ENCODE results near the gene GRAMD1C. TPM values are rescaled to one million over a fixed set of nuclear protein-coding genes. Genes with fewer than 3 reads are reported as not detected.

The GRAMD1C gene
- total and polyA plus RNA-seq, 9 of the 15 experiments (the other 6 are each of a cell fraction or from before 2014, with no cell fraction given), result not detected

DNA sequence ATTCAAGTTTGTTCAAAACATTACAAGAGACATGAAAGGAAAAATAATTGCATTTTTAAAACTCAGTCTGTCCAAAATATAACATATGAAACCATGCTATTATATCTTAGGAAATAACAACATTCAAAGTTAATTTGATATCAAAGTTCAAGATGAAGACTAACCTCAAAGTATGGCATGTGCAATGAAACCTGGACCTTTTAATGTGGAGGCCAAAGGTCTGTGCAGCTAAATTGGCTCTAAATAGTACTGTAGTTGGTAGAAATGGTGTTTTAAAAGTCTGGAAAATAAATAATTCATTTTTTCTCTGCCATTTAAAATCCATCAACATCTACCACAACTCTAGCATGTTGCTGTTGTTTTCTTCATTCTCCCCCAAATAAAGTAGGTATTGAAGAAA, 8.7 kb downstream of the GRAMD1C start:
- CTCF ChIA-PET (ENCODE audit: low intra/inter-chr PET ratio), result no interaction called here
- Histone ChIP-seq H3K27ac (ENCODE audit: extremely low read depth, low read depth, low read length) (no peak overlapping the region), H3K27me3 (ENCODE audit: control insufficient read depth in 2 of 2, insufficient read depth in 2 of 2, low read length in 2 of 2) (no peaks in the 10 kb centered on the region), H3K36me3 (ENCODE audit: control insufficient read depth, insufficient read depth, low read length) (no peaks in the 10 kb centered on the region), H3K9me1 (ENCODE audit: control insufficient read depth, insufficient read depth, low read length) (no peaks in the 10 kb centered on the region), H3K4me3 (no peak overlapping the region), H3K9ac (ENCODE audit: insufficient read depth in 1 of 2, low read depth in 2 of 2, low read length in 2 of 2) (no peak overlapping the region), H3K4me1 (replicated peaks in 1 of 2; ENCODE audit: control insufficient read depth in 2 of 2, insufficient read depth in 2 of 2, low read length in 2 of 2) (no peaks in the 10 kb centered on the region), H3K4me2 (ENCODE audit: insufficient read depth, low read length) (no peak overlapping the region), H3K79me2 (ENCODE audit: control insufficient read depth, insufficient read depth, low read length) (no peaks in the 10 kb centered on the region), H3K9me3 (replicated peaks; ENCODE audit: control insufficient read depth, insufficient read depth, low read depth, low read length) (no peaks in the 10 kb centered on the region), H4K20me1 (replicated peaks; ENCODE audit: control insufficient read depth, insufficient read depth, low read length) (no peaks in the 10 kb centered on the region), H2AFZ (ENCODE audit: low read depth, low read length) (no peak overlapping the region)
- POLR2A ChIA-PET, result interaction anchor here (1.7 kb wide), 1 partner anchor 9 kb away, joined by 3 read pairs; the partner anchor contains the start of gene GRAMD1C
- no peak for DNase-seq (ENCODE audit: extremely low read depth in 1 of 4, low spot score in 3 of 4)
- TF ChIP-seq FOXK1 (CRISPR knock-in tag; IDR thresholded peaks at IDR 0.05; ENCODE audit: borderline replicate concordance) (no peak), PRMT5 (CRISPR knock-in tag; IDR thresholded peaks at IDR 0.05) (no peak), GTF2E2 (tag; IDR thresholded peaks at IDR 0.05) (no peak), MTA3 (IDR thresholded peaks at IDR 0.05; ENCODE audit: borderline replicate concordance) (no peak)
- TF ChIP-seq, protein P1, sequence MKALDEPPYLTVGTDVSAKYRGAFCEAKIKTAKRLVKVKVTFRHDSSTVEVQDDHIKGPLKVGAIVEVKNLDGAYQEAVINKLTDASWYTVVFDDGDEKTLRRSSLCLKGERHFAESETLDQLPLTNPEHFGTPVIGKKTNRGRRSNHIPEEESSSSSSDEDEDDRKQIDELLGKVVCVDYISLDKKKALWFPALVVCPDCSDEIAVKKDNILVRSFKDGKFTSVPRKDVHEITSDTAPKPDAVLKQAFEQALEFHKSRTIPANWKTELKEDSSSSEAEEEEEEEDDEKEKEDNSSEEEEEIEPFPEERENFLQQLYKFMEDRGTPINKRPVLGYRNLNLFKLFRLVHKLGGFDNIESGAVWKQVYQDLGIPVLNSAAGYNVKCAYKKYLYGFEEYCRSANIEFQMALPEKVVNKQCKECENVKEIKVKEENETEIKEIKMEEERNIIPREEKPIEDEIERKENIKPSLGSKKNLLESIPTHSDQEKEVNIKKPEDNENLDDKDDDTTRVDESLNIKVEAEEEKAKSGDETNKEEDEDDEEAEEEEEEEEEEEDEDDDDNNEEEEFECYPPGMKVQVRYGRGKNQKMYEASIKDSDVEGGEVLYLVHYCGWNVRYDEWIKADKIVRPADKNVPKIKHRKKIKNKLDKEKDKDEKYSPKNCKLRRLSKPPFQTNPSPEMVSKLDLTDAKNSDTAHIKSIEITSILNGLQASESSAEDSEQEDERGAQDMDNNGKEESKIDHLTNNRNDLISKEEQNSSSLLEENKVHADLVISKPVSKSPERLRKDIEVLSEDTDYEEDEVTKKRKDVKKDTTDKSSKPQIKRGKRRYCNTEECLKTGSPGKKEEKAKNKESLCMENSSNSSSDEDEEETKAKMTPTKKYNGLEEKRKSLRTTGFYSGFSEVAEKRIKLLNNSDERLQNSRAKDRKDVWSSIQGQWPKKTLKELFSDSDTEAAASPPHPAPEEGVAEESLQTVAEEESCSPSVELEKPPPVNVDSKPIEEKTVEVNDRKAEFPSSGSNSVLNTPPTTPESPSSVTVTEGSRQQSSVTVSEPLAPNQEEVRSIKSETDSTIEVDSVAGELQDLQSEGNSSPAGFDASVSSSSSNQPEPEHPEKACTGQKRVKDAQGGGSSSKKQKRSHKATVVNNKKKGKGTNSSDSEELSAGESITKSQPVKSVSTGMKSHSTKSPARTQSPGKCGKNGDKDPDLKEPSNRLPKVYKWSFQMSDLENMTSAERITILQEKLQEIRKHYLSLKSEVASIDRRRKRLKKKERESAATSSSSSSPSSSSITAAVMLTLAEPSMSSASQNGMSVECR (CRISPR knock-in tag; IDR thresholded peaks at IDR 0.05), result no peak
- intact Hi-C loops (cut with micrococcal nuclease) (no loop called here), in situ Hi-C loops (cut with MboI) (loop anchor here (10.0 kb wide), 1 partner anchor 68 kb away; no protein-coding TSS in a partner anchor)
- no peak for FAIRE-seq
- ATAC-seq, result no peak
- BruUV-seq (replicated peaks), result no TSS peak
